HepG2 (cell line): ENCODE results near the gene SURF1. TPM values are rescaled to one million over a fixed set of nuclear protein-coding genes. Genes with fewer than 3 reads are reported as not detected.

Experiments used
- AGO2 ChIP-seq: fragments of 200-400 bp; formaldehyde crosslinking; optimal IDR thresholded peaks from 2 replicates; pipeline ENCODE3; 2017; ENCODE audit warnings: mild to moderate bottlenecking, low read depth, low read length, moderate library complexity
- ATF7 ChIP-seq, 2 experiments: fragments of 450-650 bp in 1 of 2; sonication (generic) in 1 of 2; formaldehyde crosslinking in 1 of 2; IDR thresholded peaks; 2 replicates each; pipeline versions ENCODE4 v1.4.0 to v1.6.1; 2016 to 2020; ENCODE audit warnings: antibody characterized with exemption in 1 of 2, mild to moderate bottlenecking in 1 of 2, missing genetic modification reagents in 1 of 2
- IRX3 ChIP-seq: sonication (generic); formaldehyde crosslinking; IDR thresholded peaks from 2 replicates; pipeline ENCODE4 v1.8.1; 2023; ENCODE audit warnings: mild to moderate bottlenecking, low read depth, missing genetic modification reagents, borderline replicate concordance
- ISL2 ChIP-seq: sonication (generic); formaldehyde crosslinking; IDR thresholded peaks from 2 replicates; pipeline ENCODE4 v1.5.0; 2020; ENCODE audit warnings: missing genetic modification reagents
- KDM2A ChIP-seq: sonication (generic); formaldehyde crosslinking; IDR thresholded peaks from 2 replicates; pipeline ENCODE4 v1.4.0; 2020; ENCODE audit warnings: low read depth, missing genetic modification reagents, borderline replicate concordance
- KLF16 ChIP-seq, 2 experiments: sonication (generic) in 1 of 2; formaldehyde crosslinking in 1 of 2; IDR thresholded peaks; 2 replicates each; pipeline versions ENCODE4 v1.6.1 to v1.8.0; 2016 to 2023; ENCODE audit warnings: missing genetic modification reagents in 2 of 2, missing compliant biosample characterization in 1 of 2
- RXRB ChIP-seq: IDR thresholded peaks from 2 replicates; pipeline ENCODE4 v1.6.1; 2016; ENCODE audit warnings: borderline replicate concordance, missing genetic modification reagents, missing compliant biosample characterization
- TRIM24 ChIP-seq: sonication (generic); formaldehyde crosslinking; IDR thresholded peaks from 2 replicates; pipeline ENCODE4 v1.8.0; 2022; ENCODE audit warnings: mild to moderate bottlenecking, missing genetic modification reagents
- XRCC5 ChIP-seq: fragments of 200-400 bp; formaldehyde crosslinking; optimal IDR thresholded peaks from 2 replicates; pipeline ENCODE3; 2017; ENCODE audit warnings: mild to moderate bottlenecking, low read length
- ZNF24 ChIP-seq: fragments of 450-650 bp; IDR thresholded peaks from 2 replicates; pipeline ENCODE4 v1.6.1; 2017; ENCODE audit warnings: antibody characterized with exemption, mild to moderate bottlenecking
- ZNF350 ChIP-seq: sonication (generic); formaldehyde crosslinking; IDR thresholded peaks from 2 replicates; pipeline ENCODE4 v1.4.0; 2020; ENCODE audit warnings: mild to moderate bottlenecking, low read depth, missing genetic modification reagents, borderline replicate concordance
- ZNF572 ChIP-seq: sonication (generic); formaldehyde crosslinking; IDR thresholded peaks from 2 replicates; pipeline ENCODE4 v1.5.1; 2020; ENCODE audit warnings: mild to moderate bottlenecking, missing genetic modification reagents
- ZNF609 ChIP-seq: sonication (generic); formaldehyde crosslinking; IDR thresholded peaks from 2 replicates; pipeline ENCODE4 v1.4.0; 2020; ENCODE audit warnings: mild to moderate bottlenecking, missing genetic modification reagents, borderline replicate concordance
- ZNF891 ChIP-seq: sonication (generic); formaldehyde crosslinking; IDR thresholded peaks from 2 replicates; pipeline ENCODE4 v1.5.0; 2020; ENCODE audit warnings: mild to moderate bottlenecking, missing genetic modification reagents
- polyA plus RNA-seq, 8 experiments: library from polyadenylated mRNA; depleted of rRNA in 3 of 8; stranded (reverse) in 7 of 8; unstranded in 1 of 8; fragments of >200 nt; fragmentation: Illumina TruSeq in 4 of 8; extraction: Trizol in 4 of 8; gene quantifications; 2 replicates each; pipeline versions ENCODE4 v1.2.1 to v1.2.3, GENCODE V29; 2011 to 2016; ENCODE audit warnings: low read depth in 4 of 8, missing spikeins in 1 of 8, mixed read lengths in 1 of 8; ENCODE audit not compliant: insufficient read depth in 1 of 8
- total RNA-seq, 5 experiments: library from RNA; depleted of rRNA; stranded (reverse); fragments of >200 nt; fragmentation: Illumina TruSeq; extraction: Trizol; gene quantifications; 2 replicates each; pipeline ENCODE4 v1.2.3, GENCODE V29; 2016; ENCODE audit warnings: low read depth in 1 of 5
- TF ChIP-seq, protein P1 (sequence below), 2 experiments: sonication (generic) in 1 of 2; formaldehyde crosslinking in 1 of 2; IDR thresholded peaks; 2 replicates each; pipeline versions ENCODE4 v1.4.0 to v1.6.1; 2018 to 2020; ENCODE audit warnings: missing genetic modification reagents in 2 of 2, borderline replicate concordance in 1 of 2, low read depth in 1 of 2, mild to moderate bottlenecking in 1 of 2, missing biosample characterization in 1 of 2
- TF ChIP-seq, protein P2 (sequence below): sonication (generic); formaldehyde crosslinking; IDR thresholded peaks from 2 replicates; pipeline ENCODE4 v1.8.0; 2022; ENCODE audit warnings: mild to moderate bottlenecking, missing genetic modification reagents, moderate library complexity
- TF ChIP-seq, protein P3 (sequence below): sonication (generic); formaldehyde crosslinking; IDR thresholded peaks from 2 replicates; pipeline ENCODE4 v1.5.1; 2020; ENCODE audit warnings: mild to moderate bottlenecking, missing genetic modification reagents, moderate library complexity

SURF1 gene
- total and polyA plus RNA-seq, 2 of the 13 experiments (the other 11 are each of a cell fraction or from before 2014, with no cell fraction given), result 17.8 to 40.7 TPM

GRCh38 chr9:133360400-133361393 lies 4.4 kb upstream of the SURF1 start (continued):
- no peak for TF ChIP-seq ZNF609 (CRISPR knock-in tag)
- TF ChIP-seq, protein P1, sequence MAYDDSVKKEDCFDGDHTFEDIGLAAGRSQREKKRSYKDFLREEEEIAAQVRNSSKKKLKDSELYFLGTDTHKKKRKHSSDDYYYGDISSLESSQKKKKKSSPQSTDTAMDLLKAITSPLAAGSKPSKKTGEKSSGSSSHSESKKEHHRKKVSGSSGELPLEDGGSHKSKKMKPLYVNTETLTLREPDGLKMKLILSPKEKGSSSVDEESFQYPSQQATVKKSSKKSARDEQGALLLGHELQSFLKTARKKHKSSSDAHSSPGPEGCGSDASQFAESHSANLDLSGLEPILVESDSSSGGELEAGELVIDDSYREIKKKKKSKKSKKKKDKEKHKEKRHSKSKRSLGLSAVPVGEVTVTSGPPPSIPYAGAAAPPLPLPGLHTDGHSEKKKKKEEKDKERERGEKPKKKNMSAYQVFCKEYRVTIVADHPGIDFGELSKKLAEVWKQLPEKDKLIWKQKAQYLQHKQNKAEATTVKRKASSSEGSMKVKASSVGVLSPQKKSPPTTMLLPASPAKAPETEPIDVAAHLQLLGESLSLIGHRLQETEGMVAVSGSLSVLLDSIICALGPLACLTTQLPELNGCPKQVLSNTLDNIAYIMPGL (CRISPR knock-in tag; IDR thresholded peaks at IDR 0.05; ENCODE audit: borderline replicate concordance in 1 of 2, low read depth in 1 of 2), result no peak
- no peak for TF ChIP-seq KLF16 (CRISPR knock-in tag; IDR thresholded peaks at IDR 0.05)
- TF ChIP-seq, protein P2, sequence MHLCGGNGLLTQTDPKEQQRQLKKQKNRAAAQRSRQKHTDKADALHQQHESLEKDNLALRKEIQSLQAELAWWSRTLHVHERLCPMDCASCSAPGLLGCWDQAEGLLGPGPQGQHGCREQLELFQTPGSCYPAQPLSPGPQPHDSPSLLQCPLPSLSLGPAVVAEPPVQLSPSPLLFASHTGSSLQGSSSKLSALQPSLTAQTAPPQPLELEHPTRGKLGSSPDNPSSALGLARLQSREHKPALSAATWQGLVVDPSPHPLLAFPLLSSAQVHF, result no peak
- TF ChIP-seq TRIM24 (CRISPR knock-in tag), result no peak
- TF ChIP-seq ZNF572 (CRISPR knock-in tag), result 0 out of 2 replicates have a peak, but pooled peaks have one; percentile 49
- no peak for TF ChIP-seq ZNF891 (CRISPR knock-in tag)
- TF ChIP-seq RXRB, result peak; percentile 33; the same call in 1 of the 2 replicates
- TF ChIP-seq, protein P3, sequence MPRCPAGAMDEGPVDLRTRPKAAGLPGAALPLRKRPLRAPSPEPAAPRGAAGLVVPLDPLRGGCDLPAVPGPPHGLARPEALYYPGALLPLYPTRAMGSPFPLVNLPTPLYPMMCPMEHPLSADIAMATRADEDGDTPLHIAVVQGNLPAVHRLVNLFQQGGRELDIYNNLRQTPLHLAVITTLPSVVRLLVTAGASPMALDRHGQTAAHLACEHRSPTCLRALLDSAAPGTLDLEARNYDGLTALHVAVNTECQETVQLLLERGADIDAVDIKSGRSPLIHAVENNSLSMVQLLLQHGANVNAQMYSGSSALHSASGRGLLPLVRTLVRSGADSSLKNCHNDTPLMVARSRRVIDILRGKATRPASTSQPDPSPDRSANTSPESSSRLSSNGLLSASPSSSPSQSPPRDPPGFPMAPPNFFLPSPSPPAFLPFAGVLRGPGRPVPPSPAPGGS, result 0 out of 2 replicates have a peak, but pooled peaks have one; percentile 32
- TF ChIP-seq ZNF24, result no peak
- no peak for TF ChIP-seq ISL2 (CRISPR knock-in tag)
- TF ChIP-seq XRCC5, result no peak
- TF ChIP-seq KDM2A (CRISPR knock-in tag), result peak; percentile 37; the same call in 1 of the 2 replicates
- peak; percentile 66 for TF ChIP-seq AGO2
- TF ChIP-seq ZNF350 (CRISPR knock-in tag), result no peak
- 0 out of 2 replicates have a peak, but pooled peaks have one; percentile 34 for TF ChIP-seq IRX3 (CRISPR knock-in tag)
- TF ChIP-seq ATF7 (IDR thresholded peaks at IDR 0.05), result no peak
- TF ChIP-seq ATF7 (CRISPR knock-in tag; IDR thresholded peaks at IDR 0.05), result no peak
